T1000 (cell line): ENCODE results near the gene RNF225.
A peak's percentile ranks its signal among the peaks of the same experiment; 100 is the strongest.
"Not testable (repeated sequence)": the region's sequence is repeated elsewhere in the genome, so short reads cannot be mapped to it uniquely, and the experiment has no call there.

ENCODE experiments used
- DNase-seq: peaks from one replicate; lab custom pipeline; 2025; ENCODE audit warnings: mixed read lengths; lab: John Stamatoyannopoulos, UW

The RNF225 gene

DNA sequence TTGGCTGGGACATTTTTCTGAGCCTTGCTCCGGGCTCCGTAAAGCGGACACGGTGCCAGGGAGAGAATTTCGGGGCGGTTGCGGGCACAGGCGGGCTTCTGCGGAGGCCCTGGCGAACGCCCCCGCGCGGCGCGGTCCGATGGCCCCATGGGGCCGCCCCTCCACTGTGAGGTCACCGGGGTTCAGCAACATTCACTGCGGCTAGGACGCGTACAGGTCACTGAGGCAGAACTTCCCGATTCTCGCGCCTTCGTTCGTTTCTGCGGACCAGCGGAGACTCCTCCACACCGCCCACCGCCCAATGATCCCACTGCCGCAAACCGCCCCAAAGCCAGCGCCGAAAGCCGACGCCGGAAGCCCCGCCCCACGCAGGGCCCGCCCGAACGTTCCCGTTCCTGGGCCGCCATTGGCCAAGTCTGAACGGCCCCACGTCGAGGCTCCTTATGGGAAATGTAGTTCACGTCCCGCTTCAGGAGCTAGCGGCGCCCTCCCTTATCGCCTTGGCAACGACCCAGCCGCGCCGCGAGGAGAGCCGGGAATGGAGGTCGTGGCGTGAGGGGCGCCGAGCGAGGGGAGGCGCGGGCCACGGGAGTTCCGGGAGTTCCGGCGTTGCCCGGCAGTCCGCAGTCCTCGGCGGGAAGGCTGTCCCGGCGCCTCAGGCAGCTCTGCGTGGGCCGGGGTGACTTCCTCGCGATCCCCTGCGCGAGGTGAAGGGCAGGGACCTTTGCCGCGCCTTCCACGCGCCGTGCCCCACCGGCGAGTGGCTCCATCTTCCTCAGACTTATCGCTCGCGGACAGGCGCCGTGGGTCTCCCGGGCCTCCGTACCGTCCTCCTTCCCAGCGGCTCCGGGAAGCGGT, 12.9 kb downstream of the RNF225 start, which contains the start of gene ZNF584:
ZNF584 (plus strand) TSS at position 498 of the 858 bp plus-strand sequence. CDS start 499 bp downstream, outside the sequence.
- DNase-seq, result peak; percentile 83

DNA sequence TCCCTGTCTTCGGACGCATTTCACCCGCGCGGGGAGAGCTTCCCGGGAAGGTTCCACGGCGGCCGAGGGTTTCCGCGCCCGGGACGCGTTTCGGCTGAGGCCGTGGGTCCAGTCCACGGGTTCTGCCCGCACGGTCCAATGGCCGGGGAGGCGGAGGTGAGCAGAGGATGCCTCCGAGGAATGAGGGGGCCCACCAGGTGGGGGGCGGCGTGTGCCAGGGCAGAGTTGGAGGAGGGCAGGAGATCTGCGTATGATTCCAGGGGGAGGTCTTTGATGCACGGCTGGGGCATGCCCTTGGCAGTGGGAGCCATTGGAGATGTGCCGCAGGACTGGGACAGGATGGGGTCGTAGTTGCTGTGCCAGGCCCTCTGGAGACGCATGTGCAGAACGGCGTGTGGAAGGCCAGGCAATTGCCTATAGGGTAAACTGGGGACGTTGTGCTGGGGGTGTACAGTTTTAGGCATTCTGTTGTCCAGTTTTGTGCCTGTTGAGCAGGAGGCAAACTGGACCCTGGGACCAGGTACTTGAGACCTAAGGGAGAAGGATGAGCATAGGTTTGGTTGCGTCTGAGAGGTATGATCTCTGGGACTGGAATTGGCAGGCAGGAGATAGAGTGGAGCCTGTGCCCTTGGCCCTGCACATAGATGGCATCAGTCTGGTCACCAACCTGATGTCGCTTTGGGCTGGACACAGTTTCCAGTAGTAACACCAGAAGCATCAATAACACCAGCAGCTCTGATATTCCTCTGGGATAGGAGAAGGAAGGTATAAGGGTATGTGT, 13.7 kb downstream of the RNF225 start:
- DNase-seq, result no peak

DNA sequence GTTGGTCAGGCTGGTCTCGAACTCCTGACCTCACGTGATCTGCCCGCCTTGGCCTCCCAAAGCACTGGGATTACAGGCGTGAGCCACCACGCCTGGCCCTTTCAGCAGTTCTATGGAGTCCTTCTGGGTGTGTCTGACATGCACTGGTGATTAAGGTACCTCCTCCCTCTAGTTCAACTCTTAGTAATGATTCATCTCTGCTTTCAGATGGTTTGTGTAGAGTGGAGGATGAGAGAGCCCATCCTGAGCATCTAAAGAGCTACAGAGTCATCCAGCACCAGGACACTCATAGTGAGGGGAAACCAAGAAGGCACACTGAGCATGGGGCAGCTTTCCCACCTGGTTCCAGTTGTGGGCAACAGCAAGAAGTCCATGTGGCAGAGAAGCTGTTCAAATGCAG, 21.1 kb downstream of the RNF225 start:
- DNase-seq, result no peak

DNA sequence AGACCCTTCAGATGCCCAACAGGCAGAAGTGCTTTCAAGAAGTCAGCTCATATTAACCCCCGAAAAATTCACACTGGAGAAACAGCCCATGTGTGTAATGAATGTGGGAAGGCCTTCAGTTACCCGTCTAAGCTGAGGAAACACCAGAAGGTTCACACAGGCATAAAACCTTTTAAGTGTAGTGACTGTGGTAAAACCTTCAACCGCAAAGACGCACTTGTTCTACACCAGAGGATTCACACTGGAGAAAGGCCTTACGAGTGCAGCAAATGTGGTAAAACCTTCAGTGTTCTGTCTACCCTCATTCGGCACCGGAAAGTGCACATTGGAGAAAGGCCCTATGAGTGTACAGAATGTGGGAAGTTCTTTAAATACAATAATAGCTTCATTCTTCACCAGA, 21.6 kb downstream of the RNF225 start:
- no peak for DNase-seq

DNA sequence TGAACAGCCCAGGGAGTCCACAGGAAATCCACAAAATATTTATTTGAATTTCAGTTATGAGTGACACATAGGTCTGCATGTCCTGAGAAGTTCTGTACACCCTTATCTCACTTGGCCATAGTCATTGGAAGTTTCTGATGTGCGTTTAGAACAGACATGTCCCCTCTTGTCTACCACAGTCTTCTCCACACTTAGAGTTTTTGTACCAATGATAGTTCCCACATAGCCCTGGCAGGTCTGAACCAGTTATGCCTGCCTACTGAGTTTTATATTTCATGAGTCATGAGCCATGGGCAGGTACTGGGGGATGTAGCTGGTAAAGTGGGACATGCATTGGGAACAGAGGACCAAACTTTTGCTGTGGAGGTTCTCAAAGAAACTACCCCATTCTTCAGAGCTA, 33.2 kb downstream of the RNF225 start:
- no peak for DNase-seq

DNA sequence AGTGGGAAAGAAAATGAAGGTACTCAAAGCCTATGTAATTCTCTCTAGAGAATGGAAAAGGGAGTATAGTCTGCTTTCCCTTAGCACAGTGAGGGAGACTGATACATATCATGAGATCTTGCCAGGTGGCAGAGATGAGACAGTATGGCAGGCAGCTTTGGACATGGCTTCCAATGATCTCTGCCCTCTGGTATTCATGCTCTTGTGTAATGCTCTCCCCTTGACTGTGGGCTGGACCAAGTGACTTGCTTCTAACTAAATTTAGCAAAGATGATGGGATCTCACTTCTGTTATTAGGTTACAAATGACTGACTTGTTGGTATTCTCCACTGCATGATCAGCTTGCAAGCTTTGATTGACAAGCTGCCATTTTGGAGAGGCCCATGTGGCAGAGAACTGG, 34.3 kb downstream of the RNF225 start:
- no peak for DNase-seq

DNA sequence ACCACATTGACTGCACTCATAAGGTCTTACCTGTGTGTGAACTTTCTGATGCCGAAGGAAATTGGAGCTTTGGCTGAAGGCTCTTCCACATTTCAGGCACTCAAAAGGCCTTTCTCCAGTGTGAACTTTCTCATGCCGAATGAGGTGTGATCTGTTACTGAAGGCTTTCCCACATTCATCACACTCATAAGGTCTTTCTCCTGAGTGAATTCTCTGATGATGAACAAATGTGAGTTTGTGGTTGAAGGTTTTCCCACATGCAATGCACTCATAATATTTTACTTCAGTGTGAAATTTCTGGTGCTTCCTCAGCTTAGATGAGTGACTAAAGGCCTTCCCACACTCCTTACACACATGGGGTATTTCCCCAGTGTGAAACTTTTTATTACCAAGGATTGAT, 38.8 kb downstream of the RNF225 start:
- no peak for DNase-seq

DNA sequence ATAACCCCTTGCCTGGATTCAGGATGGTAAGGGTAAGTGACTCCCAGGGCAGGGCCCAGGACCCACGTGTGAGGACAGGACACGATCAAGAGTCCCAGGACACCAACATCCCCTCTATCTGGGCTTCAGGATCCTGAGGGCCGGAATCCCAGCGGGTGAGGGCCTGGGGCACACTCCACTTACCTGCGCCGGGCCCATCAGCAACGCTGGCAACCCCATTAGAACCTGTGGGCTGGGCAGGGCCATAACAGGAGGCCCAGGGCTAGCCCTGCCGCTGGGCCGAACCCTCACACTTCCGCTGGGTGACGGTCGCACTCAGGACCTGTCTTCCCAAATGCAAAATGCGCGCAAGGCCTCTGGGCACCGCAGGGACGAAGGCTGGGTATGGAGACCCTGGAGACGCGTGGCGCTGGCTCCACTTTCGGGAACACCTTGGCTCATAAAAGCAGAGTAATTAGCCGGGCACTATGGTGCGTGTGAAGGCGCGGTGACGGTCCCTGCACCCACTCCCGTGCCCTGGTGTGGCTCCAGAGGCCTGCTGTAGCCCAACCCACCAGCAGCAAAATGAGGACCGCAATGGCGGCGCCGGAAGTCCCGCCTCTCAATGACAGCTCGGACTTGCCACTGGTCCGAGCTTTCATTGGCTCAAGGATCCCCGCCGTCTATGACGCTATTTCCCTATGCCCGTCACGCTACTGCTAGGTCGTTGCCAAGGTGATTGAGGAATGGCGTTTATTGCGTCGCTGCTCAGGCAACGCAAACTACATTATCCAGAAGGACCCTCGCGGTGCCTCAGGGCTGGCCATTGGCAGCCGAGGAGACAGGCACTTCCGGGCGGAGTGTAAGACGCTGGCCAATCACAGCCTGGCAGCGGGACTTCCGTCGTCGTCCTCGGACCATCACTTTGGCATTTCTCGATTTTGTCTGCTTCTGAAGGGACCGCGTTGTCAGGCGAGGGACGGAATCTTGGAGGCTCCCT, 44.4 kb downstream of the RNF225 start, which contains the start of gene ZNF132:
ZNF132 (minus strand) TSS at position 578 of the 979 bp plus-strand sequence; CDS start at position 246, 332 bp downstream.
- DNase-seq, result peak; percentile 91

DNA sequence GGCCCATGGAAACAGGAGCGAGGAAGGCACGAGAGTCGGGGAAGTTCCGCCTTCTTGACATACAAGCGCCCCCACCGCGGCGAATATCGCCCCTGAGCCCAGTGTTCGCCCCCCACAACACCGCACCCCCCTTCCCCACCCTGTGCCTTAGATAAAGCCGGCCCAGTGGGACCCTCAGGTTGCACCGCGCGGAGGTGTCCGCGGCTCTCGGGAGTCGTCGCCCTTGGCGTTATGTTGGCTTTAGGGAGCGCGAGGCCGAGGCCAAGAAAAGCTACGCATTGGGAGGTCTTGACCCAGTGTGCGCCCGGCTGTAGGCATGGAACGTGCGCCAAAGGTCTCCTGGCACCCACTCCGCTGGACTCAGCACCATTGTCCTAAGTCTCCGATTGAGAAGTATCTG, 45.1 kb downstream of the RNF225 start:
- DNase-seq, result no peak

DNA sequence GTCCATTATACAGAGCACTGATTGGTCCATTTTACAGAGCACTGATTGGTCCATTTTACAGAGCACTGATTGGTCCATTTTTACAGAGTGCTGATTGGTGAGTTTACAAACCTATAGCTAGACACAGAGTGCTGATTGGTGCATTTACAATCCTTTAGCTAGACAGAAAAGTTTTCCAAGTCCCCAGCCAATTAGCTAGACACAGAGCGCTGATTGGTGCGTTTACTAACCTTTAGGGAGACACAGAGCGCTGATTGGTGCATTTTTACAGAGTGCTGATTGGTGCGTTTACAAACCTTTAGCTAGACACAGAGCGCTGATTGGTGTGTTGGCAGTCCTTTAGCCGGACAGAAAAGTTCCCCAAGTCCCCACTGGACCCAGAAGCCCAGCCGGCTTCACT, 47.5 kb downstream of the RNF225 start:
- not testable (repeated sequence) for DNase-seq
